ENCODE measurements around the gene FUCA1.
"Not testable (repeated sequence)": the region's sequence is repeated elsewhere in the genome, so short reads cannot be mapped to it uniquely, and the experiment has no call there.

FUCA1 gene

DNA sequence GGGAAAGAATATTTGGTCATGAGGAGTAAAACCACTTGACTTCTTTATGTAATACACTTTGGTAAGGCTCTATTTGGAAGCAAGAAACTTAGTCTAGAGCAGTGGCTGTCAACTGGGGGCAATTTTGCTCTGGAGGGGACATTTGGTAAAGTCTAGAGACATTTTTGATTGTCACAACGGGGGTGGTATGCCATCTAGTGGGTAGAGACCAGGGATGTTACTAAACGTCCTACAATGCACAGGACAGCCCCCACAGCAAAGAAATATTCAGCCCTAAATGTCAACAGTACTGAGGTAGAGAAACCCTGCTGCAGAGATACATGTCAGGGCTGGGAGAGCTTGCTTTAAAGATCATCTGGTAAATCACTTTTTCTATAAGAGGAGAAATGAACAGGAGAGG lies 13.5 kb downstream of the FUCA1 start:
- no peaks in the 10 kb centered on the region for H3K27me3 ChIP-seq (replicated peaks)
- in situ Hi-C loops (cut with HindIII; ENCODE audit: low pct_ligation_motif_present, low sequenced_read_pairs) = no loop called here
- H3K36me3 ChIP-seq (replicated peaks) = no peaks in the 10 kb centered on the region
- DNase-seq = no peak
- H3K4me3 ChIP-seq (ENCODE audit: low read depth, low read length) = no peak overlapping the region
- peak; percentile 48 for TF ChIP-seq CTCF (IDR thresholded peaks at IDR 0.05; ENCODE audit: low read depth, low read length, missing control alignments)
- H3K27ac ChIP-seq = no peak overlapping the region

GRCh38 chr1:23853124-23853523 lies 15.0 kb downstream of the FUCA1 start:
- H3K36me3 ChIP-seq (replicated peaks) = not testable (repeated sequence)

DNA sequence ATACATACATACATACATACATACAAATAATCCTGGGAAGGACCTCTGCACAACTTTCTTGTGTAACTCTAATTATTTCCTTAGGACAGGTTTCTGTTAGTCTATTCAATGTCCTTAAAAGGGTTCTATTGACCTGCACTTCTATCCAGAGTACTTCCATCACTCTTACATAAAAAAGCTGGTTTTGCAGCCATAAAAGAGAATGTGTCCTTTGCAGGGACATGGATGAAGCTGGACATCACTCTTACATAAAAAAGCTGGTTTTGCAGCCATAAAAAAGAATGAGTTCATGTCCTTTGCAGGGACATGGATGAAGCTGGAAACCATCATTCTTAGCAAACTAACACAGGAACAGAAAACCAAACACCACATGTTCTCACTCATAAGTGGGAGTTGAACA lies 16.7 kb downstream of the FUCA1 start:
- H3K27ac ChIP-seq; H3K27me3 ChIP-seq (replicated peaks); DNase-seq; in situ Hi-C loops (cut with HindIII; ENCODE audit: low pct_ligation_motif_present, low sequenced_read_pairs); H3K4me3 ChIP-seq (ENCODE audit: low read depth, low read length); H3K36me3 ChIP-seq (replicated peaks): not testable (repeated sequence)

More at GRCh38 chr1:23853124-23853523, 15.0 kb downstream of the FUCA1 start:
- H3K27me3 ChIP-seq (replicated peaks); H3K27ac ChIP-seq; DNase-seq; H3K4me3 ChIP-seq (ENCODE audit: low read depth, low read length); in situ Hi-C loops (cut with HindIII; ENCODE audit: low pct_ligation_motif_present, low sequenced_read_pairs): not testable (repeated sequence)

DNA sequence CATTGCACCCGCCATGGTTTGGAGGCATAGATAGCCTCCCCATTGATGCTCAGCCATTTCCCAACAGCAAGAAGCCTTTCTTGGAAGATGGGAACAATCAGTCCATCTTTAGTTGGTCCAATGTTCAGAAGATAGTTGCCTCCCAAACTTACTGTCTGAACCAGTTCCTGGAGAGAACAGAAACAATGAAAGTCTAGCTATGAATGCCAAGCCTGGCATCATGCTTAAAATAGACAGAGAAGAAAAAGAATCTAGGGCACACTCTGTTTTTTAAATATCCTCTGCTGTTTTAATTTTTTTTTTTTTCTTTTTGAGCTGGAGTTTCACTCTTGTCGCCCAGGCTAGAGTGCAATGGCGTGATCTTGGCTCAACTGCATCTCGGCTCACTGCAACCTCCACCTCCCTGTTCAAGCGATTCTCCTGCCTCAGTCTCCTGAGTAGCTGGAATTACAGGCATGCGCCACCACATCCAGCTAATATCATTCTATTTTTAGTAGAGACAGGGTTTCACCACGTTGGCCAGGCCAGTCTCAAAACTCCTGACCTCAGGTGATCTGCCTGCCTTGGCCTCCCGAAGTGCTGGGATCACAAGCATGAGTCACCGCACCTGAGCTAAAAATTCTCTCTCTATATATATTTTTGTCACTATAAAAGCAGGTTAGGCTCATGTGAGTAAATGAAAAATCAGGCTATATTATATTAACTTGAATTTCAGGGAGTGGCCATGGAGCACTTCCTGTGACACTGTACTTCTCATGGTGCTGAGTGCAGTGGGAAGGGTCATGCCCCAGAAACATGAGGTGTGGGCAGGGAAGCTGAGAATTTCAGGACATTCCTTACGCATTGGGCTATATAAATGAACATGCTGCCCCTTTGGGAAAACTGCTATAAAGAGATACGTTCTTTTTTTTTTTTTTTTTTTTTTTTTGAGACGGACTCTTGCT lies 19.1 kb downstream of the FUCA1 start:
- Histone ChIP-seq H3K27ac (no peak overlapping the region), H3K36me3 (replicated peaks) (no peaks in the 10 kb centered on the region), H3K27me3 (replicated peaks) (no peaks in the 10 kb centered on the region), H3K4me3 (ENCODE audit: low read depth, low read length) (no peak overlapping the region)
- DNase-seq = no peak
- in situ Hi-C loops (cut with HindIII; ENCODE audit: low pct_ligation_motif_present, low sequenced_read_pairs) = no loop called here
- TF ChIP-seq CTCF (IDR thresholded peaks at IDR 0.05; ENCODE audit: low read depth, low read length, missing control alignments) = no peak

GRCh38 chr1:23847482-23848095 lies 20.5 kb downstream of the FUCA1 start:
- DNase-seq; H3K27ac ChIP-seq; H3K36me3 ChIP-seq (replicated peaks); H3K27me3 ChIP-seq (replicated peaks); in situ Hi-C loops (cut with HindIII; ENCODE audit: low pct_ligation_motif_present, low sequenced_read_pairs); H3K4me3 ChIP-seq (ENCODE audit: low read depth, low read length): not testable (repeated sequence)

DNA sequence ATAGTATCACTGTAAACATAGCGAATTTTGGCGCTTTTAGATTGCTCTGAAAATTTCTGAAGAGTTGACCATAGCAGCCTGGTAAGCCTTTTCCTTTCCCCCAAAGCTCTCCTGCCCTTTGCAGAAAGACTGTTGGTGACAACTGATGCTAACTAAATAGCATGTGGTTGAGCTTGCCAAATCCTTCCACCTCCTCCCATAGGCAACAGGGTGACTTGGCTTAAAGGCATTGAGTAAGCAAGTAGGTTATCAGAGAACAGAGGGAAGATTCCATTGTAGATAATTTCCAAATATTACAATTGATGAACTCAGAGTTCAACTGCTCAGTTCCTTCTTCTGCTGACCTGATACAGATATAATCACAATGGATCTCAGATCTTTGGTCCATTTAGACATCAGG lies 22.9 kb downstream of the FUCA1 start:
- no peak overlapping the region for H3K27ac ChIP-seq
- DNase-seq = no peak
- H3K36me3 ChIP-seq (replicated peaks) = no peaks in the 10 kb centered on the region
- in situ Hi-C loops (cut with HindIII; ENCODE audit: low pct_ligation_motif_present, low sequenced_read_pairs) = no loop called here
- no peak for TF ChIP-seq CTCF (IDR thresholded peaks at IDR 0.05; ENCODE audit: low read depth, low read length, missing control alignments)
- no peak overlapping the region for H3K4me3 ChIP-seq (ENCODE audit: low read depth, low read length)
- no peaks in the 10 kb centered on the region for H3K27me3 ChIP-seq (replicated peaks)

DNA sequence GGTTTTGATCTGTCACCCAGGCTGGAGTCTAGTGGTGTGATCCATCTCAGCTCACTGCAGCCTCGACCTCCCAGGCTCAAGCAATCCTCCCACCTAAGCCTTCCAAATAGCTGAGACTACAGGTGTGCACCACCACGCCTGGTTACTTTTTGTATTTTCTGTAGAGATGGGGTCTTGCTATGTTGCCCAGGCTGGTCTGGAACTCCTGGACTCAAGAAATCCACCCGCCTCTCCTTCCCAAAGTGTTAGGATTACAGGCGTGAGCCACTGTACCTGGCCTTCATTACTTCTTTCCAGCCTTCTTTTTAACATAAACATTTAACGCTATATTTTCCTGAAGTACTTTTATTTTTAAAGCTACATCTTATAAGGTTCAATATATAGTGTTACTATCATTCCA lies 24.4 kb downstream of the FUCA1 start:
- no peak for DNase-seq
- Histone ChIP-seq H3K27ac (no peak overlapping the region), H3K27me3 (replicated peaks) (no peaks in the 10 kb centered on the region), H3K4me3 (ENCODE audit: low read depth, low read length) (no peak overlapping the region), H3K36me3 (replicated peaks) (no peaks in the 10 kb centered on the region)
- in situ Hi-C loops (cut with HindIII; ENCODE audit: low pct_ligation_motif_present, low sequenced_read_pairs) = no loop called here
- TF ChIP-seq CTCF (IDR thresholded peaks at IDR 0.05; ENCODE audit: low read depth, low read length, missing control alignments) = no peak
